HG03575 (cell line): ENCODE results near the gene SEMA5B.

Source experiments
- ATAC-seq: cut with Tn5 transposase; IDR thresholded peaks from one replicate; pipeline ENCODE4 v1.9.1; 2021; ENCODE audit not compliant: unreplicated experiment, insufficient number of reproducible peaks, low FRiP score; ENCODE audit errors: extremely low read depth

SEMA5B gene

DNA sequence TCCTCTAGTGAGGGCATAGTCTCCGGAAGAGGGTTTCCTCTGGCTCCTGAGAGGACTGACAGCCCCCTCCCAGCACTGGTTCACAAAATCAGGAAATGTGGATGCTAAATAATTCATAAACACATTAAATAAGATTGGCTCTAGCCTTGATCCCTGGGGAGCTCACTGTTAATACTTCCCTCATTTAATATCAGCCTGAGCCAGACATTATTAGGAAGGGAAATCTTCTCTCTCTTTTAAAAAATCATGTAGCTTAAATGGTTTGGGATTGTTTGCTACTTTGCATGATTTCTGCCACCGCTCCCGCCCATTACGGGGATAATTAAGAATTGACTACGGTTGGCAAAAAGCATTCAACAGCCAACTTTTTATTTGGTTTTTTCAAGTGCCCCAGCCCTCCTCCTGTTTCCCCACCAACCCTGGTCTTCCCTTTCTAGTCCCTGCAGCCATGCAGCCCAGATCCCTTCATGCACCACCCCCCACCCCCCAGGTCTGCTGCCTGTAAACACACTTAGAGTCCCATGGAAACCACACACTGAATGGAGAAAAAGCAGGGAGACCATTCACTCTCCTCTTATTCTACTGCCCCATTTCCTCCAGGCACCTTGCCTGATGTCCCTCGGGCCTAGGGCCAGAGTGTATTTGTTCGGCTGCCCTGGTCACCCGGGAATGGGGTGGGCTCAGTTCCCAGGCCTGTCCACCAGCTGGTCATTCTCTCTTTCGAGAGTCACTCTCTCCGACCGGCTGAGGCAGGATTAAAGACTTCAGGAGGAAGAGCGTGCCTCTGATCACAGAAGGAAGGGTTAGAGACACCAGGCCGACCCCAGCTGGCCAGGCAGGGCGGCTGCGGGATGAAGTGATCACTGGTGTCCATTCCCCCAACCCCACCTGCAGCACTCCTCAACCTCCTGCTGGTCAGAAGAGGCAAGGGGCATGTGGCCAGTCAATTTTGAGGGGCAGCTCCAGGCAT is 45.1 kb downstream of the SEMA5B start:
- ATAC-seq = no peak

GRCh38 chr3:122979211-122979610 is 48.4 kb downstream of the SEMA5B start:
- ATAC-seq = no peak

DNA sequence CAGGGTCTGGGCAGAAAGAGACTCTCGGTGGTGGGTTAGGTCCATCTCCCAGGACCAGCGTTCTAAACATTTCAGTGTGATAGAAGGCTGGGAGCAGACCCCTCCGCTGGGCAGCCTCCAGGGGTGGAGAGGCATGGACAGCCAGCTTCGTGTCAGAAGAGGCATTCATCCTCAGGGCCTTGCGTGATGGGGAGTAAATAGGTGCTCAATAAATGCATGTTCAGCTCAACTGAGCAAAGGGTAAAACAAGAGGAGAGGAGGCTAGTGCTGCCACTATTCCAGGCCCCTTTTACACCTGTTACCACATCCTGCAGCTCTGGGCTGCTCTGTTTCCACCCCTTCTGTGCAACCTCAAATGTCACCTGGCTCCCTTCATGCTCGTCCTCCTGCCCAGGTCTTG is 49.0 kb downstream of the SEMA5B start:
- no peak for ATAC-seq

- no peak for ATAC-seq
These were observed 49.7 kb downstream of the SEMA5B start for GRCh38 chr3:122977746-122978466.

DNA sequence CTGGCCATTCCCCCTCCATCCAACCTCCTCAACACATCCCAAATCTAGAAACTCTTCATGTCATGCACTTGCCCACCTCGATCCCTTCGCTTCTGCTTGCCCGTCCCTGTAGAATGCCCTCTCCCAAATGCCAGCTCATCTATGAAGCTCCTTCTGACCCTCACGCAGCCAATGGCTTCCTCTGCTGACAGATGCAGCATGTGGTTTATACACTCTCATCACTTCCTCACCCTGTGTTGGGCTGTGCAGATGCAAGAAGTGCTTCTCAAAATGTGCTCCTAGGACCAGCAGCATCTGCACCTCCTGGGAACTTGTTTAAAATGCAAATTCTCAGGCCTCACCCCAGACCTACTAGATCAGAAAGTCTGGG is 51.7 kb downstream of the SEMA5B start:
- ATAC-seq = no peak

GRCh38 chr3:122975163-122975923 is 52.2 kb downstream of the SEMA5B start:
- ATAC-seq = no peak

DNA sequence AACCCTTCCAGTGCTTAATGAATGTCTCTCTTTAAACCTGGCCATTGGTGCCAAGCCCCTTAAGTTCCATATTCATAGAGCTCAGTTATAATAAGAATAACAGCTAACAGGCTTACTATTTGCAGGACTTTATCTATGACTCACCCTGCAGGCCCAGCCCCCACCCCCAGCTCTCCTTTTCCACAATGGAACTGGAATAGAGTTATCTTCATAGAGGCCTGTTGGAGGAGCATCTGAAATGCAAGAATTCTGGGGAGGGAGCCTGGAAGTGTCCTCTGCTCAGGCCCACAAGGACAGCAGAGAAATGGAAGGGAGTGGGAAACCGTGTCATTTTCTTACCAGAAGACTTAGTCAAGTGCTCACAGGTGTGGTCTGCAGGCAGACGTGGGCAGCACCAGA is 52.8 kb downstream of the SEMA5B start:
- no peak for ATAC-seq

DNA sequence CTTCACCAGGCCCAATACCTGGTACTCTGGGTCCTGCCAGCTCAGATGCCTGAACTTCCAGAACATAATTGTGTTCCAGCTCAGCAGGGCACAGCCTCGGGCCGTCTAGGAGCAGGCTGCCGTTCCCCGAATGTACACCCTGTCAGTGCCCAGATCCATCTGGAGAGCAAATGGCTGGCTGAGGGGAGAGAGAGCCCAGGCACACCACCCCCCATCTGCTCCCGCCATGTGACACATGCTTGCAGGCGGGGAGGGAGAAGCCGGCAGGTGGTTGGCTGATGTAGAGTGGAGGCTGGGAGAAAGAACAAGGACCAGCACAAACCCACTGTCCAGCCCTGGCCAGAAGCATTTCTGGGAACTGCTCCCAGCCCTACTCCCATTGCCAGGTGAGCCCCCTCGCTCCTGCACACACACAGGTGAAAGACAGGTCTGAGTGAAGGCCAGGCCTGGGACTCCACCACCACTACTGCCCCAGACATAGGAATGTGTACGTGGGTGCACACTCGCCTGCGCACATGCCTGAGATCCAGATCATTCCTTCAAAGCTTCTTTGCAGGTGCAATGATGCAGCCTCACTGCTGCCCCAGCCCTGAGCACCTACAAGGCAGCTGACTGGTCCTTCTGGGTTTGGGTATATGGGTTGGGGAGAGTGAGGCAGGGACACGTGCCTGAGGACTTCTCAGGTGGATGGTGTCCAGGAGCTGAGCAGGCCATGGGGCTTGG is 53.5 kb downstream of the SEMA5B start:
- ATAC-seq = no peak

DNA sequence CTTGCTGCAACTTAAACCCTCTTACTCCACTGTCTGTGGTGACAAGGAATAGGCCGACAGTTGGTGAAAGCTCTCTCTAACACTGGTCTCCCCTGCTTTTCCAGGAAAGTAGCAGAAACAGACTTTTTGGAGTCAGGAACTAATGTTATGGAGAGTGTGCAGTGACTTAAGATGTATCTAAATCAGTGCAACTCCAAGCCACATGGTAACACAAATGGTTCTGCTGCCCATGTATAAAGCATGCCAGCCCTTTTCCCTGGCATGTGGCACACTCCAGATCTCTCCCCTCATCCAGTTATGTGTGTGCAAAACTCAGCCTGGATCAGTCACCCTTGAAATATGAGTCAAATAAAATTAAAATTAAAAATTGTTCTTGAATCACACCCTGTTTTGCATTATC is 55.4 kb downstream of the SEMA5B start:
- ATAC-seq = no peak

DNA sequence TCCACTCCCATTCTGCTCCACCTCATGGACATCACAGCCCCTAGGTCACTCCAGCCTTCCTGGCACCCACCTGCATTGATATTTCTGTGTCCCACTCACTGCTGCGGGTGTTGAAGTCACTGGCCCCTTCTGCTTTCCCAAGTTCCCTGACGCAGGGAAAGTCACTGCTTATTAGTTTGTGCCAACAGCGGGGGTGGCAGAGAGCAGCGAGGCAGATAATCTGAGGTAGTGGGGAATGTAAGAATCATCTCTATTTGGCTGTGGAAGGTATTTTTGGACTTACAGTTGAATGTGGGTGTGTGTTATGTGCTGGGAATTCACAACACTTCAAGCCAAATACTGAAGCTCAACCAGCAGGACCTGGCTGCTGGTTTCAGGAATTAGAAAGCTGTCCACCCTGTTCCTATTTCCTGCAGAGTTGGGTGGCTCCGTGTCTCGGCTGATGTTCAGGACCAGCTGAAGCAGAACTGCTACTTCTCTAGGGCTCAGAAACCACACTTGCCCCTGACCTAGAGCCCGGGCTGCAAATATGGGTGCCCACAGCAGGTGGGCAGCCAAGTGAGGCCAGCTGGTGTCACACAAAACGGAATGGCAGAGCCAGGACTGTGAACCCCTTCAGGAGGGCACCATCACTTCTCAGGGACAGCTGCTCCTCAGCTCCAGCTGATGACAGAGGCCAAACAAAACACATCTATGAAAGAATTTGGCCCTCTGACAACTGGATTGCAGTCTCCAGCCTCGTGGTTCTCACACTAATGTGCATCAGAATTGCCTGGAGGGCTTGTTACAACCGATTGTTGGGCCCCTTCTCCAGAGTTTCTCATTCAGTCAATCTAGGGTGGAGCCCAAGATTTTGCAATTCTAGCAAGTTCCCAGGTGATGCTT is 57.7 kb downstream of the SEMA5B start:
- ATAC-seq = no peak

DNA sequence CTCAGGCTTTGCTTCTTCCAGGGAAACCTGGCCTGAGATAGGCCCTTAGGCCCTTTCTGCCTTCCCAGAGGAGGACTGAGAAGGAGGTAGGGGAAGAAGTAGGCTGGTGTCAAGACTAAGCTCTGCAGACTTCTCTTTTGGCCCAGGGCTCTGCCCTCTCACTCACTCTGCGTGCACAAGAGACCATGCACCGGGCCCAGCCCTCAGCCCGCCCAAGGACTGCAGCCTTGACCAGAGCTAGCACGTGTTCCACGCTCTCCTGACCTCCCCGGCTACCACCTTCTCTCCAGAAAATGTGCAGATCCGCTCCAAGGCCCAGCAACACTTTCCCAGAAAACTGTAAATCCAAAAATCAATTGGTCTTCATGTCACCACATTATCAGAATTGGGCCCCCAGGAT is 59.8 kb downstream of the SEMA5B start:
- ATAC-seq = no peak

DNA sequence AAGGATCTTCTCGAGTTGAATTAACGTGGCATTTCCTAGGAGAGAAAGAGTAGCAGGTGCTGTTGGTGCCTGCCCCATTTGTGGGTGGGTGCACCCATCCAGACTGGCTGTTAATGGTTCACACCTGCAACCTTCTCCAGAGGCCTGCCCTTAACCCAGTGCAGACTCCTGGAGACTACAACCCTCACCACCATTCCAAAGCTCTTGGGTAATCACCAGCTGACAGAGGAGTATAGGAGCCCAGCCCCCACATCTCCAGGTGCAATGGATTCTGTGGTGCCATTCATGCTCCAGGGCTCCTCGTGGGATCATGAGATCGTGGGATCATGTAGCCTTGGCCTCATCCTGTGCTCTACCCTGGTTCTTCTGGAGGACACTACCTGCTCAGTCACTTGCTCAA is 60.2 kb downstream of the SEMA5B start:
- ATAC-seq = no peak

DNA sequence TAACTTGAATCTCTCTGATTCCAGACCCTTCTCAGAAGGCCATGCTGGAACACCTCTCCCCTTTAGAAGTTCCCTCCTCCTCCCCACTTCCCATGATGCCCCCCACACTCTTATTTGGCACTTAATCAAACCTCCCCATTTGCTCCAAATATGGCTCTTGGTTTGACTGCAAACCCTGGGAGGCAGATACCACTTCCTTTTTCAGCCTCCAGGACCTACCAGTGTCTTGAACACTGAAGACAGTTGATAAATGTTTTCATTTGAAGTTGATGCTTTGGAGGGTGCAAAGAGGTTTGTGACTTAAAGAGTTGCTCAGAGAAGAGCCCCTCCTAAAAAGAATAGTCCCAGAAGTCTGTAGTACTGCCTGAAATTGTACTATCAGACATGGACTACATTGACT is 61.5 kb downstream of the SEMA5B start:
- ATAC-seq = no peak

GRCh38 chr3:122964811-122965210 is 62.8 kb downstream of the SEMA5B start:
- ATAC-seq = no peak

- ATAC-seq = no peak
These were observed 65.4 kb downstream of the SEMA5B start for GRCh38 chr3:122962149-122962548.

DNA sequence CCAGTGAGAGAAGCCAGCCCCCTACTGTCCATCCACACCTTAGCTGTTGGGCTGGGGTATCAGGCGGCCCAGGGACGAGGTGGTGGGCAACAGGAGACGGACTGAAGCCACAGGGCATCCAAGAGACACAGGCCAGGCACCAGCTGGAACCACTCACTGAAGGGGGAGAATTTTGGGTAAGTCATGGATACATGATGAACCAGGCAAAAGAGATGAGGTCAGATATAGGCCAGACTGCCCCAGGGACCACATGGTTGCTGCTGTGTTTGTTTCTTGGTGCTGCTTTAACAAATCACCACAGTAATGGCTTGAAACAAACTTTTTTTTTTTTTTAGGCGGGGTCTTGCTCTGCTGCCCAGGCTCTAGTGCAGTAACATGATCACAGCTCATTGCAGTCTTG is 66.4 kb downstream of the SEMA5B start:
- ATAC-seq = no peak

GRCh38 chr3:122960652-122961051 is 66.9 kb downstream of the SEMA5B start:
- ATAC-seq = no peak

- ATAC-seq = no peak
These were observed 68.2 kb downstream of the SEMA5B start for GRCh38 chr3:122959339-122959738.
